B cell (primary cell): ENCODE measurements around the gene RSPH9.

Source experiments
- CTCF ChIP-seq: fragments of 200-600 bp; IDR thresholded peaks from one replicate; pipeline ENCODE4 v1.8.0; 2022; ENCODE audit warnings: antibody characterized with exemption, mild to moderate bottlenecking
- EZH2 ChIP-seq: IDR thresholded peaks from 2 replicates; pipeline ENCODE4 v1.6.1; 2012; ENCODE audit warnings: borderline replicate concordance, low read depth, mild to moderate bottlenecking, moderate library complexity, low read length; ENCODE audit not compliant: insufficient read depth, poor library complexity, severe bottlenecking

GRCh38 chr6:43634702-43635303 lies 10.0 kb upstream of the RSPH9 start:
- TF ChIP-seq CTCF (no peak), EZH2 (no peak)
